ENCODE measurements around the gene ABHD16A.

ABHD16A gene

DNA sequence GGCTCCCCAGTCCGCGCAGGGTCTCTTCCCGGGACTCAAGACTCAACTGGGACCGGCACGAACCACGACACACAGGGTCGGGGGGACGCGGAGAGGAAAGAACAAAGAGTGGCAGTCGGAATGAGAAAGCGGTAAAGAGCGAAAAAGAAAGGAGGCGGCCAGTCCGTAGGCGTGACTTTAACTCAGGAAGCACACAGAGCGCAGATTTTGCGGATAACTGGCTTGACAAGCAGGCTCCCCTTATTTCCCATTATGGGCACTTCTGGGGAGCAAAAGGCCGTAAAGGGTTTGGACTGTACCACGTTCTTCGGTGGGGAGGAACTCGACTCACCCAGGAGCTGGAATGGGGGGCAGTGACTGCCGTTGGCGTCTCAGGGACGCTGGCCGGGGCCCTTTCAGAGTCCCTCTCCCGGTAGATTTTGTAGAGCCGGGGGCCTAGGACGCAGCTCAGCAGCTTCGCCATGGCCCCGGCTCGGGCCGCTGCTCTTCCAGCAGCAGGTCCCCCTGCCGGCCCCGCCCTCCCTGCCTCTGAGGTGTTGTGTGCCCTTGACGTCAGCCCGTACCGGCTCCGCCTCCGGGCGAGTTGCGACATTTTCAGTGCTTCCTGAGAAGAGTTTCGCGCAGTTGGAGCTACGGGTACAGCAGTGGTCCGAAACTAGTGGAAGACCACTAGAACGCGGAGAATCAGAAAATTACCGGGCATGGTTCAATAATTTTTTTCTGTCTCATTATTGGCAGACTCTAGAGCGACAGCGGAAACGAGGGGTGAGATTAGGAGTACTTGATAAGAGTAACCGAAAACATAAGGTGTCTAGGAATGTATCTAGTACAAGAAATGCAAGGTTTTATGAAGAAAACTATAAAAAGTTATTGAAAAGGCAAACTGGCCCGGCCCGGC, at the start of gene ABHD16A:
Gene ABHD16A, minus strand, starts transcription at position 506 of the 898 bp plus-strand sequence. Its CDS starts 43 bp downstream, at position 463.
- DNase-seq (ENCODE audit: low spot score) = peak; percentile 98

- no peak for DNase-seq (ENCODE audit: low spot score)
These were observed 49.7 kb upstream of the ABHD16A start for GRCh38 chr6:31752739-31753319.

DNA sequence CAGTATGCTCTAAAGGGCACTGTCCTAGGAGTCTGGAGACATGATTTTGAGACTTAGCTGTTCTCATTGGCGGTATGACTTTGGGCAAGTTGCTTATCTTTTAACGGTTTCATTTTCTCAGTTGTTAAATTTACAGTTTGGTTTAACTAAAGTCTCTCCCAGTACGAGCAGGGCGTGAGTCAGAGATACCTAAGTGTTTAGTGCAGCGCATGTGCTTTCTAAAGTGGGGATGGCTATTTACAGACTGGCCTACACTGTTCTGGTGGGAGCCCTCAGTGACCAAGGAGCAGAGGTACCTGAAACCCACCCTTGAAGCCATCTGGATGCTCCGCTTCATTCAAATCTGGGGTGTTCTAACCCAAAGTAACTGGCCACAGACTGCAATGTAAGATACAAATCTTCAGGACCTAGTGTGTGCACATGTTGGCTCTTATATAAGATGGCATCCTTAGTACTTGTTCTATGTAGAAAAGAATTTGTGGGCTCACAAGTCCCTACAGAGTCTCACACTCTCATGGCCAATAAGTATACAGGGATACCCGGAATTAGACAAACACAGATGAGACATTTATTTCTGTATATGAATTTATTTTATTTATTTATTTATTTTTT, 47.4 kb upstream of the ABHD16A start:
- no peak for DNase-seq (ENCODE audit: low spot score)

DNA sequence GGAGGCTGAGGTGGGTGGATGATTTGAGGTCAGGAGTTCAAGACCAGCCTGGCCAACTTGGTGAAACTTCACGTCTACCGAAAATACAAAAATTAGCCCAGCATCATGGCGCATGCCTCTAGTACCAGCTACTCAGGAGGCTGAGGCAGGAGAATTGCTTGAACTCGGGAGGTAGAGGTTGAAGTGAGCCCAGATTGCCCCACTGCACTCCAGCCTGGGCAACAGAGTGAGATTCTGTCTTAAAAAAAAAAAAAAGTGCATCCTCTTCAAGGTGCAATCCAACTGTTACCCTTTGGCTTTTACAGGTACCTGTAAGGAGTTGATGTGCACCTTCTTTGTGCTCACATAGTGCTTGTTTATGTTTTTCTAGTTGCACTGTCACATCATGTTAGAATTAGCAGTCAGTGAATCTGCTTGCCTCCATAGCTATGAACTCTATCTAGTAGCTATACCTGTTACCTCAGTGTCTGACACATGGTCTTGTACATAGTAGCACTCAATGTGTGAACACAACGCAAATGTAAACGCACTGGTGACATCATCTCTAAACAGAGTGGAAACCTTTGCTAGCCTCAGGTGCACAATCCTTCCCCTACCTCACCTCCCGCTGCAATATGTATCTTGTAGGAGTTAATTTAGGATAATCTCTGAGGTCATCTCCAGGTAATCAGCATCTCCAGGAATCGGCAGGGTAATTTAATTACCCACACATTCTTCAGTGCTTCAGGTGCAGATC, 46.3 kb upstream of the ABHD16A start:
- DNase-seq (ENCODE audit: low spot score) = no peak

DNA sequence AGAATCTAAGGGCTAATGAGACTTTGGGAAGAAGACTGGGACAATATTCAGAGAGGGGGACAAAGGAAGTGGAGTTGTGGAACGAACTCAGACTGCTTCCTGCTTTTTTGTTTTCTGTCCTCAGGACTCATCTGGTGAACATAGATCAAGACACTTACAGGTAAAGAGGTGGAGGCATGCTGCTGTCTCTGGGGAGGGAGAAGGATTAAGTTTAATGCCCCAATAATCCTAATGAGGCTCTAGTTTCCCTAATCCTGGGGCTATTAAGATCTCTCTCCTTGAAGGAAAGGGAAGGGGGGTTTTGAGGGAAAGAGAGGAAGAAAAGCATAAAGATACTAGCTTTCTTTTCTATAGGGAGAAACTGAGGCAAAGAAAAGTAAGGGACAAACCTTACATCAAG, 41.3 kb upstream of the ABHD16A start:
- no peak for DNase-seq (ENCODE audit: low spot score)

- DNase-seq (ENCODE audit: low spot score) = no peak
These were observed 39.8 kb upstream of the ABHD16A start for GRCh38 chr6:31742894-31743293.

- no peak for DNase-seq (ENCODE audit: low spot score)
These were observed 38.7 kb upstream of the ABHD16A start for GRCh38 chr6:31741815-31742214.

DNA sequence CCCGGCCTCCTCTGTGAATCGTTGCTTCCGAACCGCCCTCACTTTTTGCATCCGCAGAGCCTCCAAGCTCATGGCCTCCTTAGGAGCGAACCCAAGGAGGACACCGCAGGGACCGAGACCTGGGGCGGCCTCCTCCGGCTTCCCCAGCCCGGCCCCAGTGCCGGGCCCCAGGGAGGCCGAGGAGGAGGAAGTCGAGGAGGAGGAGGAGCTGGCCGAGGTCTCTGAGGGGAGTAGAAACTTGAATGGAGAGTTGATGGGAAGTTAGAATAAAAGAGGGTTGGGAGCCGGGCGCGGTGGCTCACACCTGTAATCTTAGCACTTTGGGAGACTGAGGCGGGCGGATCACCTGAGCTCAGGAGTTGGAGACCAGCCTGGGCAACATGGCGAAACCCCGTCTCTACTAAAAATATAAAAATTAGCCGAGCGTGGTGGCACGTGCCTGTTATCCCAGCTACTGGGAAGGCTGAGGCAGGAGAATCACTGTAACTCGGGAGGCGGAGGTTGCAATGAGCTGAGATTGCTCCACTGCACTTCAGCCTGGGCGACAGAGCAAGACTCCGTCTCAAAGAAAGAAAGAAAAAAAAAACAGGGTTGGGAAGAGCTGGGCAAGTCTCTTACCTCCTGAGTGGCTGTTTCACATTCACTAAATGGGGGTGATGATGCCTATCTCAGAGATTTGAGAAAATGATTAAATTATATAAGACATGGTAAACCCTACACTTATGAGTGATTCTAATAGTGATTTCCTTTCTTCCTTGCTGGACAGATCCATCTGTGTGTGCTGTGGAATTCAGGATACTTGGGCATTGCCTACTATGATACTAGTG, 37.5 kb upstream of the ABHD16A start:
- peak; percentile 25 for DNase-seq (ENCODE audit: low spot score)

- peak; percentile 100 for DNase-seq (ENCODE audit: low spot score)
These were observed 36.7 kb upstream of the ABHD16A start, which contains the start of gene MSH5 for GRCh38 chr6:31739639-31740396. Gene MSH5, plus strand, starts transcription at chr6:31740005. Its CDS starts 462 bp downstream, at chr6:31740467.

DNA sequence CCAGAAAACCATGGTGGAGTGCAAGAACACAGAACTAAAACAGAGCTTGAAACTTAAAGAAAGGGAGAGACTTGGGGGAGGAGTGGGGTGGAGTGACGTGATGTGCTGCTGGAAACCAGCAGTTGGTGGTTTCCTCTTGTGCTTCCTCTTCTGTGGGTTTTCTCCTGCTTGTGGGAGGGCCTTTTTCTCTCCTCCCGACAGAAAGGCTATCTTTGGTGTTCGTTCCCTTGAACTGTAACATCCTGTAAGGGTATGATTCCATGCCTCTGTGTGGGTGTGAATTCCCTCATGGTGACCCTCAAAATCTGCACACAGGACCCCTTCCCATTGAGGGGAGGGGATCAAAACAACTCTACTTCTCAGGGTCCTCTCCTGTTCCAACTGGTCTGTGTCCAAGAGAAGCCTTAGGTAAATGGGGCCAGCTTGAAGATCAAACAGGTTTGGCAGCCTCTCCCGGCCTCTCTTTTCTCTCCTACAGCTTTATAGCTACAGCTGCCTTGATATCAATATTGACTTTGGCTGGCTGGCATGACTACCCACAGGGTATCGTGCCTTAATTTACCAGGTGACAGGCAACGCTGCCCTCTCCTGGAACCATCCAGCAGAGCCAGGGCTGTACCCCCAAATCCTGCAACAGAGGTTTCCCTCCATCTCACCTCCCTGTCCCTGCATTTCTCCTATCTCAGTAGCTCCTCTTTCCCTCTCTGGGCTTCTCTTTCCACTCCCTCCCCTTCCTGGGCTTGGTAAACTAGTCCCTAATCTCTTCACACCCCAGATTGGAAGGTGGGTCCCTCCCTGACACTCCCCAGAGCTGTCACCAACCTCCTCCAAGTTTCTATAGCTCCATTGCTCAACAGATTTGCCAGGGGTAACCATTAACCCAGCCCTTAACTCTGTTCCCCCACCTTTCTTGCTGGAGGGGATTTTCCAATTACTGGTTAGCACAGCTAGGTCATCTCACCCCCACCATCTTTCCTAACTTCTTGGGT, 35.2 kb upstream of the ABHD16A start:
- DNase-seq (ENCODE audit: low spot score) = peak; percentile 86

DNA sequence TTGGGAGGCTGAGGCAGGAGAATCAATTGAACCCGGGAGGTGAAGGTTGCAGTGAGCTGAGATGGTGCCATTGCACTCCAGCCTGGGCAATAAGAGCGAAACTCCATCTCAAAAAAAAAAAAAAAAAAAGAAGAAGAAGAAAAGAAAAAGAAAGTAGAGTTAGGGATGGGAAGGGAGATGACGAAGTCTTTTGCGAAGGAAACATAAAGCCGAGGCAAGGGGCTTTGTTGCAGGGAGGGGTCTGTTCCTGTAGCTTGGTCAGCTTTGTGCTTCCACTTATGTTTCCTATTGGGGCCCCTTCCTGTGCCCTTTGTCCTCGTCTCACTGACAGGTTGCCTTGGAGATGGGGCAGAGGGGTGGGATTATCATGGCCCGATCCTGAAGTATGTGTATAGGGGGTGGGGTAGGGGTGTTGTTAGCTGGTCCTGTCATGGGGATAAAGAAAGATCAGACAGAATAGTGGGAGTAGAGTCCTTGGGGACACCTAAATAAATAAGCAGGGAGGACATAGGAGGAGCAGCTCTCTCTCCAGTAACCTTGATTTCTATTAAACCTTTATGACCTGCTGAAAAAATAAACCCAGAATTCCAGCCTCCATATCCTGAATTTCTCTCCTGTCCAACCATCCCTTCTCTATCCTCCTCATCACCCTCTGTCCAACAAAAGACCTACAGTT, 34.3 kb upstream of the ABHD16A start:
- DNase-seq (ENCODE audit: low spot score) = peak; percentile 35

DNA sequence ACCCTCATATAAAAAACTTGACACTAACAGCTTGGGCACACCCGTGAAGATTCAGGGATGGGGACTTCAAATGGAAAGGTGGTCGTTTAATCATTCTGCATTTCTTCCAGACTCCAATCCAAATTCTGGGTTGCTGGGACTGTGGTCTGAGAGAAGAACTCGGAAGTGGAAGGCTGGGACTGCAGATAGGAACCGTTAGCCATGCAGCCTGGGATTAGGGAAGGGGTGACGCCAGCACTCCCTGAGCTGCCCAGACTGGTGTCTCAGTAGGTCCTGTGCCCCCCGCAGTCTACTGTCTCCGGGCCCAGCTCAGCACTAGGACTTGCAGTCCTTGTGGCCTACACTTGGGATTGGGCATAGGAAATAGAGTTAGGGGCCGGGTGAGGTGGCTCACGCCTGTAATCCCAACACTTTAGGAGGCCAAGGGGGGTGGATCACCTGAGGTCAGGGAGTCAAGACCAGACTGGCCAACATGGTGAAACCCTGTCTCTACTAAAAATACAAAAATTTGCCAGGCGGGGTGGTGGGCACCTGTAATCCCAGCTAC, 33.7 kb upstream of the ABHD16A start:
- no peak for DNase-seq (ENCODE audit: low spot score)

- DNase-seq (ENCODE audit: low spot score) = peak; percentile 86
These were observed 33.1 kb upstream of the ABHD16A start, which contains the start of gene CLIC1 for GRCh38 chr6:31736021-31736767. Gene CLIC1, minus strand, starts transcription at chr6:31736530. Its CDS starts 230 bp downstream, at chr6:31736300.

DNA sequence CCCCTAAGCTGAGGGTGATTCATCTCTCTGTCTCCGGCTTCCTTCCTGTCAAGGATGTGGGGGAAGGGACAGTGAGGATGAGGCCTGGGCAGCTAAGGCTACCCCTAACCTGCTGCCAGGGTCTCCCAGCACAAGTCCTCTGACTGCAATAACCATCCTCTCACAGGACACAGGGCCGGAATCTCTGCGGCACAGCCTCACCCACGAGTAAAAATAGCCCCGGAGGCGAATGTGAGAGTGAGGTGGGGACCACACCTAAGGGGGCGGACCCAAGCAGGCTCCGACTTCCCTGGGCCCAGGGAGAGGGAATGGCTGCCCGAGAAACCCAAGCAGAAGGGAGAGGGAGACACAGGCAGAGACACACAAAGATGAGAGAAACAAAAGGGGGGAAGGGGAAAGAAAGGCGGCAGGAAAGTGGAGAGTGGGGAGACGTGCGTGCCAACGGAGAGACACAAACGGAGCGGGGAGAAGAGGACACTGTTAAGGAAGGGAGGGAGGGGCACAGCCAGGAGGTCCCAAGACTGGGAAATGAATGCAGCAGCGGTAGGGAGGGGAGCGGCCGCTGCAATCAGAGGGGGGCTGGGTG, 31.8 kb upstream of the ABHD16A start:
- peak; percentile 82 for DNase-seq (ENCODE audit: low spot score)

DNA sequence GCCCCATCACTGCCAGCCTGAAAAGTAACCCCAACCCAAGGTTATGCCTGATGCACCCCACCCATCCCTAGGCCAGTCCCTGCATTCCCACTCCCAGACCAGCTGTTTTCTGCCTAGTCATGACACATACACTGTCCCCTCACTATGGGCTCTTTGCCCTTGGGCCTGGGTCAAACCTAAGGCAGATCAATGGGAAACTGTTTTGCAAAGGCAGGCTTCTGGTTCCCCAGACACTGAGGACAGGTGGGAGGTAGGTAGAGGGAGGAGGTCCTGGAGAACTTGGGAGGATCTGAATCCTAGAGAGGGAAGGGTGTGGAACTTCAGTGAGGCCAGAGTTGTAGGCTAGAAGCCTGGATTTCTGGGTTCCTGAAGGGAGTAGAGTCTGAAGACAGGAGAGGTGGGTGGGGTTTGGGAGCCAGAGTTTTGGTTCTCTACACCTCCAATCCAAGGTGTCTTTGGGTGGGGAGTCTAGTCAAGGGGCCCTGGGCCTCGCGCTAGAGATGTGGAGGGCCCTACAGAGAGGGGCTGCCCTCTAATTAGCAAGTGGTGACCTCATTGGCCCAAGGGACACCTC, 31.2 kb upstream of the ABHD16A start:
- no peak for DNase-seq (ENCODE audit: low spot score)

- no peak for DNase-seq (ENCODE audit: low spot score)
These were observed 30.6 kb upstream of the ABHD16A start for GRCh38 chr6:31733734-31734133.

- no peak for DNase-seq (ENCODE audit: low spot score)
These were observed 28.9 kb upstream of the ABHD16A start for GRCh38 chr6:31732029-31732428.

All from activated CD4-positive, alpha-beta T cell treated with anti-CD3 and anti-CD28 coated beads, Interleukin-2, Interleukin-4, amounts not matched to agents 100 ng/mL and 50 ng/mL, durations not matched to agents 16 hours and 8 hours (primary cell).